GM19467 (cell line): Measurements from ENCODE around the gene PCBD2.
"Not testable (repeated sequence)": the region's sequence is repeated elsewhere in the genome, so short reads cannot be mapped to it uniquely, and the experiment has no call there.

ENCODE experiments used
- ATAC-seq: cut with Tn5 transposase; IDR thresholded peaks from one replicate; pipeline ENCODE4 v1.9.1; 2021; ENCODE audit warnings: mild to moderate bottlenecking, moderate library complexity; ENCODE audit not compliant: unreplicated experiment

The PCBD2 gene

DNA sequence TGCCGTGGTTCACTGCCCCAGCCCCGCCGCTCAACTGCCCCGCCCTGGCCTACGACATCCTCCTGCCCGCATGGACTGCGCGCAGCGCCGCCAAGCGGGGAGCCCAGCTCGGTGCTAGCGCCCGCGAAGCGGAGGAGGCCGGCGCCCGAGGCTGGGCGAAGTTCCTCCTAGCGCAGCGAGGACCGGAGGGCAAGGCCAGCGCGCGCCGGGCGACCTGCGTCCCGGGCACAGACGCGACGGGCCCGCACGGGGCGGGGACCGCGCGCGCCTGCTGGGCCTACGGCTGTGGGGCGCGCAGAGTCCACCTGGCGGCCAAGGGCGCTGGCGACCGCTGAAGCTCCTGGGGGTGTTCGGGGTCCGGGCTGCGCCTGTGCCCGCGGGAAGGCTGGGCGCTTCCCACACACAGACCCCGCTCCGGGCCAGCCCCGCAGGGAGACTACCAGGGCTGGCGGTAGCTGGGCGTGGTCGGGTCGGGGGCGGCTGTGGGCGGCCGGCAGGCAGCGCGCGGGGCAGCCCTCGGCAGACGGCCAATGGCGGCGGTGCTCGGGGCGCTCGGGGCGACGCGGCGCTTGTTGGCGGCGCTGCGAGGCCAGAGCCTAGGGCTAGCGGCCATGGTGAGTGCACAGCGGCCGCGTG is at the start of gene PCBD2:
PCBD2 (plus strand) TSS at position 522 of the 636 bp plus-strand sequence; CDS start at position 531, 9 bp downstream.
- peak; percentile 81 for ATAC-seq

DNA sequence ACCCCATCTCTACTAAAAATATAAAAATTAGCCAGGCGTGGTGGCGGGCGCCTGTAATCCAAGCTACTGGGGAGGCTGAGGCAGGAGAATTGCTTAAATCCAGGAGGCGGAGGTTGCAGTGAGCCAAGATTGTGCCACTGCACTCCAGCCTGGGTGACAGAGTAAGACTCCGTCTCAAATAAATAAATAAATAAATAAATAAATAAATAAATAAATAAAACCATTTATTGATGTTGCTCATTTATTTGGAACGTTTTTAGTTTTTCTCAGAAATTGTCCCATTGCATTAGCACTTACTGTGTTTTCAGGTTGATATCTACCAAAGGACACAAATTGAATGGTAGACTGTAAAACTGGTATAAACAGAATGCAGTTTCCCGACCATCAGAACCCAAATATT is 48.5 kb upstream of the PCBD2 start:
- ATAC-seq: not testable (repeated sequence)

- ATAC-seq: no peak
Measured at GRCh38 chr5:134857401-134857800, 47.5 kb upstream of the PCBD2 start.

- no peak for ATAC-seq
Measured at GRCh38 chr5:134864707-134865106, 40.2 kb upstream of the PCBD2 start.

DNA sequence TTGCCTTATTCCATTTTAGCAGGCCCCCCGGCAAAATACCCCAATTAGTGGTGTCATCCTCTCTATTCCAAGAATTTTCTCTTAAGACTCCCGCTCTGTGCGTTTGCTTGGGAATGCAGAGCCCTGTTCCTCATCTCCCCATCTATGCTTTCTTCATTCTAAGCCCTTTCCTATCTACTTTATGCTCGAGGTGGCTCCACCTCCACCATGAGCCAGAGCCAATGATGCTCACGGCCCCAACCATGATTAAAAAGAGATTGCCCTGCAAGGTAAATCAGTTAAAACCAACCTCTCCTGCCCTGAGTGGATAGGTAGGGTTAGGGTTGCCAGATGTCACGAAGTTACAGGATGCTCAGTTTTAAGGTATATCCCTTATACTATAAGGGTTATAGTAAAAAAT is 31.4 kb upstream of the PCBD2 start:
- ATAC-seq: no peak

DNA sequence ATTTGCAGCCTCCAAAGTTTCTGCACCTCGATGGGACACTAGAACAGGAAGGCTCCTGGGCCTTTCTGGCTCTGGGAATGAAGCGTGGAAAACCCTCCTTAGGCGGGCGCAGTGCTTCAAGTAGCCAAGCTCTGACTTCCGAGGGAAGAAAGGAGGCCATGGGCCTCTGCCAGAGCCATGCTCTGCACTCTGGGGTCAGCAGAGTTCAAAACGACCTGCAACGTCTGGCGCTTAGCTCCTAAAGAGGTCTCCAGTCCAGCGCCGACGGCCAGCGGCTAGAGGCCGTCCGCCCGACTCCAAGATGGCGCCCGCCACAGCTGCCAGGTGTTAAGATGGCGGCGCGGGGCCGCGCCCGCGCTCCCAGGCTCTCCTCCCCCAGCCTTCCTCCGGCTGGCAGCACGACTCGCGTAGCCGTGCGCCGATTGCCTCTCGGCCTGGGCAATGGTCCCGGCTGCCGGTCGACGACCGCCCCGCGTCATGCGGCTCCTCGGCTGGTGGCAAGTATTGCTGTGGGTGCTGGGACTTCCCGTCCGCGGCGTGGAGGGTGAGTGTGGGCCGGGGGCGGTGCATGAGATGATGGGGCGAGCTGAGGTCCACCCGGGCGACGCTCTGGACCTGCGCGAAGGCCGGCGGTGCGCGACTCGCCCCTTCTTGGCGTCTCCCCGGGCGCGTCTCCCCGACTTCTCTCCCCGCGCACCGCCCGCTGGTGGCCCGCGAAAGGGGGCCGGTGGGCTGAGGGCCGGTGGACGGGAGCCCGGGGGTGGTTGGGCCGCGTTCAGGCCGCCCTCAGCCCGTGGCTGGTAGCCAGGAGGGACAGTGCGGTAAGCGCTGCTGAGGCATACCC is 30.7 kb upstream of the PCBD2 start, which contains the start of gene TXNDC15:
TXNDC15 (plus strand) TSS at position 385 of the 844 bp plus-strand sequence; CDS start at position 442, 57 bp downstream.
- ATAC-seq: peak; percentile 78

GRCh38 chr5:134874831-134875655 is 29.9 kb upstream of the PCBD2 start:
- peak; percentile 38 for ATAC-seq

- ATAC-seq: no peak
Measured at GRCh38 chr5:134877159-134877558, 27.8 kb upstream of the PCBD2 start.

GRCh38 chr5:134878403-134878802 is 26.5 kb upstream of the PCBD2 start:
- no peak for ATAC-seq

- no peak for ATAC-seq
Measured at GRCh38 chr5:134879456-134879855, 25.5 kb upstream of the PCBD2 start.

- not testable (repeated sequence) for ATAC-seq
Measured at GRCh38 chr5:134880937-134881336, 24.0 kb upstream of the PCBD2 start.

DNA sequence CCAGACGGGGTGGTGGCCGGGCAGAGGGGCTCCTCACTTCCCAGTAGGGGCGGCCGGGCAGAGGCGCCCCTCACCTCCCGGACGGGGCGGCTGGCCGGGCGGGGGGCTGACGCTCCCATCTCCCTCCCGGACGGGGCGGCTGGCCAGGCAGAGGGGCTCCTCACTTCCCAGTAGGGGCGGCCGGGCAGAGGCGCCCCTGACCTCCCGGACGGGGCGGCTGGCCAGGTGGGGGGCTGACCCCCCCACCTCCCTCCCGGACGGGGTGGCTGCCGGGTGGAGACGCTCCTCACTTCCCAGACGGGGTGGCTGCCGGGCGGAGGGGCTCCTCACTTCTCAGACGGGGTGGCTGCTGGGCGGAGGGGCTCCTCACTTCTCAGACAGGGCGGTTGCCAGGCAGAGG is 23.2 kb upstream of the PCBD2 start:
- ATAC-seq: not testable (repeated sequence)

GRCh38 chr5:134887593-134888159 is 17.3 kb upstream of the PCBD2 start:
- no peak for ATAC-seq

DNA sequence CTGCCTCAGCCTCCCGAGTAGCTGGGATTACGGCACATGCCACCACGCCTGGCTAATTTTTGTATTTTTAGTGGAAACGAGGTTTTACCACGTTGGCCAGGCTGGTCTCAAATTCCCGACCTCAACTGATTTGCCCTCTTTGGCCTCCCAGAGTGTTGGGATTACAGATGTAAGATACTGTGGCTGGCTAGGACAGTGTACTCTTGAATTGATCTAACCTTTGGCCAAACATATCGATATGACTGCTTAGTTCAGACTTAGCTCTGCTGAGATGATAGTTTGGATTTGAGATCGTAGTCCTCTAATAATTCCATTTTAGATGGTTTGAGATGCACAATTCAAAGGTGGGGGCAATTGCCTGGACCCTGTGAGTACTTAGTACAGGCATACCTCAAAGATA is 15.6 kb upstream of the PCBD2 start:
- no peak for ATAC-seq

DNA sequence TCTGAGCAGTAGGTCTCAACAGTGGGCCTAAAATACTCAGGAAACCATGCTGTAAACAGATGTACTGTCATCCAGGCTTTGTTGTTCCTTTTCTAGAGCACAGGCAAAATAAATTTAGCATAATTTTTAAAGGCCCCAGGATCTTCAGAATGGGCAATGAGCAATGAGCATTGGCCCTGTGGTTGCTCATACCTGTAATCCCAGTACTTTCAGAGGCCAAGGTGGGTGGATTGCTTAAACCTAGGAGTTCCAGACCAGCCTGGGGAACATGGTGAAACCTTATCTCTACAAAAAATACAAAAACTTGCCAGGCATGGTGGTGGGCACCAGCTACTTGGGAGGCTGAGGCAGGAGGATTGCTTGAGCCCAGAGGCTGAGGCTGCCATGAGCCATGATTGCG is 13.5 kb upstream of the PCBD2 start:
- no peak for ATAC-seq

- ATAC-seq: no peak
Measured at GRCh38 chr5:134892282-134892681, 12.6 kb upstream of the PCBD2 start.

DNA sequence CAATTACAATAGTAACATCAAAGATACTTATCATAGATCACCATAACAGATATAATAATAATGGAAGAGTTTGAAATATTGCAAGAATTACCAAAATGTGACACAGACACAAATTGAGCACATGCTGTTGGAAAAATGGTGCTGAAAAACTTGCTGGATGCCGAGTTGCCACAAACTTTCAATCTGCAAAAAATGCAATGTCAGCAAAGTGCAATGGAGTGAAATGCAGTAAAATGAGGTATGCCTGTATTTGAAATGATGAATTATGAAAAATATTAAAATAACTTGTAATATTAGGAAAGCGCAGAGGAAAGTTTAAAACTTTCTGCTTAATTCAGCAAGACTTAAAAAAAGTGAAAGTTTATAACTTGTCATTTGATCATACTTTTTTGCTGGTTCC is 12.0 kb upstream of the PCBD2 start:
- no peak for ATAC-seq

- no peak for ATAC-seq
Measured at GRCh38 chr5:134893748-134894505, 11.0 kb upstream of the PCBD2 start.

- no peak for ATAC-seq
Measured at GRCh38 chr5:134902071-134902801, 2.7 kb upstream of the PCBD2 start.
